H9 (cell line): ENCODE results near the gene SORCS2. TPM values are rescaled to one million over a fixed set of nuclear protein-coding genes. Genes with fewer than 3 reads are reported as not detected.

Experiments
- DNase-seq: peaks from one replicate; pipeline ENCODE4 v3.0.0-alpha.2; 2017
- H2AFZ ChIP-seq: one replicate; pipeline ENCODE4 v1.6.1; 2013; ENCODE audit warnings: mild to moderate bottlenecking, low read length, control low read depth, moderate library complexity
- H2AK5ac ChIP-seq: 2 replicates; pipeline ENCODE4 v1.6.1; 2013; ENCODE audit warnings: low read length, control low read depth, mixed read lengths; ENCODE audit not compliant: insufficient read length
- H2BK120ac ChIP-seq: one replicate; pipeline ENCODE4 v1.6.1; 2013; ENCODE audit warnings: low read depth, mild to moderate bottlenecking, low read length, control low read depth, inconsistent platforms; ENCODE audit not compliant: poor library complexity, severe bottlenecking
- H2BK12ac ChIP-seq: 2 replicates; pipeline ENCODE4 v1.6.1; 2013; ENCODE audit warnings: low read length, control low read depth, mixed read lengths, low read depth; ENCODE audit not compliant: insufficient read length
- H2BK15ac ChIP-seq: 2 replicates; pipeline ENCODE4 v1.6.1; 2013; ENCODE audit warnings: low read depth, low read length, control low read depth
- H2BK20ac ChIP-seq: one replicate; pipeline ENCODE4 v1.6.1; 2013; ENCODE audit warnings: low read depth, mild to moderate bottlenecking, low read length, control low read depth, inconsistent platforms; ENCODE audit not compliant: poor library complexity, severe bottlenecking
- H2BK5ac ChIP-seq: 2 replicates; pipeline ENCODE4 v1.6.1; 2013; ENCODE audit warnings: low read length, control low read depth, mixed read lengths; ENCODE audit not compliant: insufficient read length
- H3K14ac ChIP-seq: 2 replicates; pipeline ENCODE4 v1.6.1; 2013; ENCODE audit warnings: low read length, control low read depth; ENCODE audit not compliant: insufficient read depth
- H3K18ac ChIP-seq: 2 replicates; pipeline ENCODE4 v1.6.1; 2013; ENCODE audit warnings: low read depth, mild to moderate bottlenecking, mixed read lengths, low read length, control low read depth; ENCODE audit not compliant: insufficient read length
- H3K23ac ChIP-seq: 2 replicates; pipeline ENCODE4 v1.6.1; 2013; ENCODE audit warnings: low read length, control low read depth, mixed read lengths, low read depth; ENCODE audit not compliant: insufficient read length
- H3K23me2 ChIP-seq: 2 replicates; pipeline ENCODE4 v1.6.1; 2013; ENCODE audit warnings: low read depth, mild to moderate bottlenecking, mixed read lengths, low read length, control low read depth; ENCODE audit not compliant: insufficient read length, poor library complexity, severe bottlenecking
- H3K27ac ChIP-seq: 2 replicates; pipeline ENCODE4 v1.5.1; 2013; ENCODE audit warnings: low read length, control low read depth, mixed read lengths, low read depth; ENCODE audit not compliant: insufficient read length
- H3K27me3 ChIP-seq: 2 replicates; pipeline ENCODE4 v1.6.1; 2013; ENCODE audit warnings: low read length, control low read depth, inconsistent platforms; ENCODE audit not compliant: insufficient read depth
- H3K4ac ChIP-seq: 2 replicates; pipeline ENCODE4 v1.6.1; 2013; ENCODE audit warnings: low read depth, mild to moderate bottlenecking, control low read depth, inconsistent platforms, low read length, moderate library complexity
- H3K4me1 ChIP-seq: 2 replicates; pipeline ENCODE4 v1.6.1; 2013; ENCODE audit warnings: low read length, control low read depth, inconsistent platforms; ENCODE audit not compliant: insufficient read depth
- H3K4me2 ChIP-seq: 2 replicates; pipeline ENCODE4 v1.6.1; 2013; ENCODE audit warnings: low read length, control low read depth, mixed read lengths; ENCODE audit not compliant: insufficient read length, insufficient read depth
- H3K56ac ChIP-seq: 2 replicates; pipeline ENCODE4 v1.6.1; 2013; ENCODE audit warnings: low read depth, mild to moderate bottlenecking, mixed read lengths, low read length, control low read depth; ENCODE audit not compliant: insufficient read length
- H3K79me1 ChIP-seq: 2 replicates; pipeline ENCODE4 v1.6.1; 2013; ENCODE audit warnings: low read depth, mild to moderate bottlenecking, moderate library complexity, low read length, control low read depth, inconsistent platforms; ENCODE audit not compliant: insufficient read depth, poor library complexity, severe bottlenecking
- H3K79me2 ChIP-seq: 2 replicates; pipeline ENCODE4 v1.6.1; 2013; ENCODE audit warnings: low read length, control low read depth, inconsistent platforms; ENCODE audit not compliant: insufficient read depth
- H3K9ac ChIP-seq: 2 replicates; pipeline ENCODE4 v1.6.1; 2013; ENCODE audit warnings: low read length, control low read depth, mixed read lengths; ENCODE audit not compliant: insufficient read length; ENCODE audit errors: extremely low read depth
- H3K9me3 ChIP-seq: one replicate; pipeline ENCODE4 v1.6.1; 2013; ENCODE audit warnings: low read depth, low read length, inconsistent platforms; ENCODE audit not compliant: control insufficient read depth
- H3T11ph ChIP-seq: one replicate; pipeline ENCODE4 v1.6.1; 2013; ENCODE audit warnings: mild to moderate bottlenecking, low read length, control low read depth, inconsistent platforms
- H4K20me1 ChIP-seq: one replicate; pipeline ENCODE4 v1.6.1; 2013; ENCODE audit not compliant: control insufficient read depth, insufficient read length, insufficient read depth
- H4K5ac ChIP-seq: 2 replicates; pipeline ENCODE4 v1.6.1; 2013; ENCODE audit warnings: low read depth, mild to moderate bottlenecking, mixed read lengths, low read length, control low read depth; ENCODE audit not compliant: insufficient read length
- H4K8ac ChIP-seq: replicated peaks from 2 replicates; pipeline ENCODE4 v1.6.1; 2013; ENCODE audit warnings: low read length, control low read depth, mixed read lengths, low read depth; ENCODE audit not compliant: insufficient read length
- H4K91ac ChIP-seq: 2 replicates; pipeline ENCODE4 v1.6.1; 2013; ENCODE audit warnings: low read depth, mild to moderate bottlenecking, moderate library complexity, mixed read lengths, low read length, control low read depth; ENCODE audit not compliant: insufficient read length
- H3K27ac Mint-ChIP-seq, 3 experiments: 2 replicates in 2 of 3; 3 replicates in 1 of 3; pipeline ENCODE4 v1.8.0; 2020 to 2021; ENCODE audit warnings: mixed read lengths in 3 of 3, mild to moderate bottlenecking in 1 of 3, moderate library complexity in 1 of 3
- H3K27me3 Mint-ChIP-seq: 2 replicates; pipeline ENCODE4 v1.8.0; 2021; ENCODE audit warnings: low read depth, mild to moderate bottlenecking, moderate library complexity, mixed read lengths
- H3K36me3 Mint-ChIP-seq, 3 experiments: 2 replicates in 2 of 3; 3 replicates in 1 of 3; pipeline ENCODE4 v1.8.0; 2020 to 2021; ENCODE audit warnings: low read depth in 3 of 3, mixed read lengths in 3 of 3; ENCODE audit not compliant: insufficient read depth in 1 of 3
- H3K4me1 Mint-ChIP-seq, 2 experiments: 2 replicates each; pipeline ENCODE4 v1.8.0; 2020; ENCODE audit warnings: mixed read lengths in 2 of 2
- H3K4me3 Mint-ChIP-seq, 2 experiments: 2 replicates in 1 of 2; 3 replicates in 1 of 2; pipeline ENCODE4 v1.8.0; 2020 to 2021; ENCODE audit warnings: mild to moderate bottlenecking in 2 of 2, mixed read lengths in 2 of 2, moderate library complexity in 1 of 2
- H3K9me3 Mint-ChIP-seq, 2 experiments: 2 replicates in 1 of 2; 3 replicates in 1 of 2; pipeline ENCODE4 v1.8.0; 2020; ENCODE audit warnings: mild to moderate bottlenecking in 2 of 2, mixed read lengths in 2 of 2, moderate library complexity in 1 of 2
- WGBS: extraction: QIAGEN DNeasy Blood & Tissue Kit; methylation state at CpG from one replicate; pipeline ENCODE4 v1.1.7; 2013; ENCODE audit warnings: missing lambda C conversion rate, low lambda C conversion rate, mixed read lengths; ENCODE audit not compliant: insufficient read length; ENCODE audit errors: extremely low coverage; 5-methylcytosine and 5-hydroxymethylcytosine counted together
- total RNA-seq: library from RNA; stranded (reverse); gene quantifications from 2 replicates; pipeline ENCODE4 v1.2.1, GENCODE V29; 2021
- TF ChIP-seq, protein P1 (sequence below): fragments of 200-600 bp; sonication (generic); conservative IDR thresholded peaks from 3 replicates; pipeline ENCODE4 v1.8.0; 2021; ENCODE audit warnings: antibody characterized with exemption, mild to moderate bottlenecking

SORCS2 gene
- total RNA-seq, 1 experiment from 2014 or later = 0.57 TPM

DNA sequence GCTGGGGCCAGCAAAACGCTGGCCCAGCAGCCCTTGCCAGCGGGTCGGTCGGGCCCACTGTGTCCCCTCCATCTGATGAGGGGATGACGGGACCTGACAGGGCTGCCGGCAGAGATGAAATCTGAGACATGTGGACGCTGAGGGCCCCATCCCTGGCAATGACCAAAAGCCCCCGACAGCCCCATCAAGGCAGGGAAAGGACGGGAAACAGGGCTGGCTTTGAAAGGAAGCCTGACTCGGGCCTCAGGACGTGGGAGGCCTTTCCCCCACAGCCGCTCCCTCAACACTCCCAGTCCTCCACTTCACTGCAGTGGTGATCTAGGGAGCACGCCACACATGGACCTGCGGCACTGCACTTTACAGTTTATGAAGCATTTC lies 544.9 kb downstream of the SORCS2 start:
- Mint-ChIP-seq H3K36me3 (no peaks in the 10 kb centered on the region), H3K27me3 (peaks cover 5% of the 10 kb centered on the region), H3K27ac (no peak overlapping the region), H3K9me3 (no peaks in the 10 kb centered on the region), H3K4me3 (no peak overlapping the region), H3K4me1 (0 out of 4 replicates have a peak, but pooled peaks cover 0 to 4% of the 10 kb centered on the region in 2 experiments)
- Histone ChIP-seq H3K56ac (no peak overlapping the region), H3K79me2 (no peaks in the 10 kb centered on the region), H2AFZ (no peak overlapping the region), H3K23ac (no peak overlapping the region), H2BK120ac (no peak overlapping the region), H3K27ac (no peak overlapping the region), H2BK12ac (no peak overlapping the region), H3K4me2 (no peak overlapping the region), H3K18ac (no peak overlapping the region), H2AK5ac (no peak overlapping the region), H3K4me1 (no peaks in the 10 kb centered on the region), H2BK20ac (no peak overlapping the region), H3K14ac (no peak overlapping the region), H3K23me2 (no peaks in the 10 kb centered on the region), H4K20me1 (no peaks in the 10 kb centered on the region), H3K27me3 (no peaks in the 10 kb centered on the region), H3K4ac (no peak overlapping the region), H4K91ac (no peak overlapping the region), H3K9ac (no peak overlapping the region), H2BK5ac (no peak overlapping the region), H2BK15ac (no peak overlapping the region), H4K5ac (no peak overlapping the region), H3K79me1 (no peaks in the 10 kb centered on the region), H3K9me3 (no peaks in the 10 kb centered on the region), H3T11ph (no peak overlapping the region), H4K8ac (no peak overlapping the region)
- TF ChIP-seq, protein P1, sequence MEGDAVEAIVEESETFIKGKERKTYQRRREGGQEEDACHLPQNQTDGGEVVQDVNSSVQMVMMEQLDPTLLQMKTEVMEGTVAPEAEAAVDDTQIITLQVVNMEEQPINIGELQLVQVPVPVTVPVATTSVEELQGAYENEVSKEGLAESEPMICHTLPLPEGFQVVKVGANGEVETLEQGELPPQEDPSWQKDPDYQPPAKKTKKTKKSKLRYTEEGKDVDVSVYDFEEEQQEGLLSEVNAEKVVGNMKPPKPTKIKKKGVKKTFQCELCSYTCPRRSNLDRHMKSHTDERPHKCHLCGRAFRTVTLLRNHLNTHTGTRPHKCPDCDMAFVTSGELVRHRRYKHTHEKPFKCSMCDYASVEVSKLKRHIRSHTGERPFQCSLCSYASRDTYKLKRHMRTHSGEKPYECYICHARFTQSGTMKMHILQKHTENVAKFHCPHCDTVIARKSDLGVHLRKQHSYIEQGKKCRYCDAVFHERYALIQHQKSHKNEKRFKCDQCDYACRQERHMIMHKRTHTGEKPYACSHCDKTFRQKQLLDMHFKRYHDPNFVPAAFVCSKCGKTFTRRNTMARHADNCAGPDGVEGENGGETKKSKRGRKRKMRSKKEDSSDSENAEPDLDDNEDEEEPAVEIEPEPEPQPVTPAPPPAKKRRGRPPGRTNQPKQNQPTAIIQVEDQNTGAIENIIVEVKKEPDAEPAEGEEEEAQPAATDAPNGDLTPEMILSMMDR = no peak
- DNase-seq = no peak
- WGBS = no CpG with 5 or more reads among the region's 14 CpGs
